ENCODE results near the gene TPSD1.
A peak's percentile ranks its signal among the peaks of the same experiment; 100 is the strongest.
"Not testable (repeated sequence)": the region's sequence is repeated elsewhere in the genome, so short reads cannot be mapped to it uniquely, and the experiment has no call there.

Gene TPSD1

GRCh38 chr16:1236659-1237058 is 19.2 kb upstream of the TPSD1 start:
- H3K9me3 ChIP-seq; DNase-seq; H3K4me1 ChIP-seq; H3K27me3 ChIP-seq; H3K4me3 ChIP-seq (ENCODE audit: low read depth, low read length); H3K36me3 ChIP-seq: not testable (repeated sequence)

DNA sequence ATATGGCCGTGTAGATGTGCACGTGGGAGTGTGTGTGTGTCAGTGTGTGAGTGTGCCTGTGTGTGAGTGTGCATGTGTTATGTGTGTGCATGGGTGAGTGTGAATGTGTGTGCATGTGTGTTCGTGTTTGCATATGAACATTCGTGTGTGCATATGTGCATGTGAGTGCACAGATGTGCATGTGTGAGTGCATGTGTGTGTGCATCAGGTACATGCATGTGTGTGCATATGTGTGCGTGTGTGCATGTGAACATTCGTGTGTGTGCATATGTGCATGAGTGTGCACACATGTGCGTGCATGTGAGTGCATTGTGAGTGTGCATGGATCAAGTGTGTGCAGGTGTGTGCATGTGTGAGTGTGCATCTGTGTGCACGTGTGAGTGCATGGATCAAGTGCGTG is 17.9 kb upstream of the TPSD1 start:
- TF ChIP-seq CTCF (IDR thresholded peaks at IDR 0.05; ENCODE audit: low read depth, low read length), result no peak
- no peak overlapping the region for H3K4me3 ChIP-seq (ENCODE audit: low read depth, low read length)
- peaks cover 5% of the 10 kb centered on the region; the same call in 1 of the 2 replicates for H3K27me3 ChIP-seq
- H3K4me1 ChIP-seq, result no peaks in the 10 kb centered on the region; the same call in 1 of the 2 replicates
- H3K9me3 ChIP-seq, result no peaks in the 10 kb centered on the region; the same call in 1 of the 2 replicates
- H3K36me3 ChIP-seq, result no peaks in the 10 kb centered on the region
- DNase-seq, result no peak

- not testable (repeated sequence) for H3K27me3 ChIP-seq, H3K36me3 ChIP-seq
Measured at GRCh38 chr16:1238909-1239308, 17.0 kb upstream of the TPSD1 start.

GRCh38 chr16:1239575-1239974 is 16.3 kb upstream of the TPSD1 start:
- H3K9me3 ChIP-seq, result not testable (repeated sequence)

More at GRCh38 chr16:1238909-1239308, 17.0 kb upstream of the TPSD1 start:
- not testable (repeated sequence) for H3K4me1 ChIP-seq; H3K4me3 ChIP-seq (ENCODE audit: low read depth, low read length); H3K9me3 ChIP-seq
- peak; percentile 55 for DNase-seq

DNA sequence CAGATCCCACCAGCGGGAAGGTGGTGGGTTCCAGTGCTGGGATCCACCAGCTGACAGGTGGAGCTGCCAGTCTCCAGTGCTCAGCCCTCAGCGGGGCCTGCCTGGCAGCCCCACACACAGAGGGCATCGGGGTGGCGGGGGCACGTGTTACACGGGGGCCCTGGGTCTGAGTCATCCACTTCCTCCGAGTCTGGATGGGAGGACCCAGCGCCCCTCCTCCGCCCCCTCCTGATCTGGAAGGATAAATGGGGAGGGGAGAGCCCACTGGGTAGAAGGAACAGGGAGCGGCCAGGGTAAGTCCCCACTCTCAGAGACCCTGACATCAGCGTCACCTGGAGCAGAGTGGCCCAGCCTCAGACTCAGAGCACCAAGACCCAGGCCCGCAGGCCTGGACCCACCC is 15.4 kb upstream of the TPSD1 start, which contains the start of gene TPSAB1:
TSS of gene TPSAB1 (plus strand) at position 270 of the 400 bp plus-strand sequence. CDS start 234 bp downstream, outside the sequence.
- H3K4me1 ChIP-seq; H3K9me3 ChIP-seq; DNase-seq; H3K4me3 ChIP-seq (ENCODE audit: low read depth, low read length); H3K36me3 ChIP-seq: not testable (repeated sequence)
- peaks cover 12% of the 10 kb centered on the region for H3K27me3 ChIP-seq

More at GRCh38 chr16:1239575-1239974, 16.3 kb upstream of the TPSD1 start:
- H3K36me3 ChIP-seq; DNase-seq; H3K4me1 ChIP-seq; H3K4me3 ChIP-seq (ENCODE audit: low read depth, low read length); H3K27me3 ChIP-seq: not testable (repeated sequence)

- DNase-seq; H3K4me1 ChIP-seq; H3K4me3 ChIP-seq (ENCODE audit: low read depth, low read length); H3K36me3 ChIP-seq; H3K9me3 ChIP-seq: not testable (repeated sequence)
- peaks cover 19% of the 10 kb centered on the region for H3K27me3 ChIP-seq
Measured at GRCh38 chr16:1241081-1241480, 14.8 kb upstream of the TPSD1 start.

- DNase-seq; H3K9me3 ChIP-seq; H3K4me3 ChIP-seq (ENCODE audit: low read depth, low read length); H3K4me1 ChIP-seq; H3K36me3 ChIP-seq: not testable (repeated sequence)
- H3K27me3 ChIP-seq, result peaks cover 32% of the 10 kb centered on the region
Measured at GRCh38 chr16:1243363-1243762, 12.5 kb upstream of the TPSD1 start.

DNA sequence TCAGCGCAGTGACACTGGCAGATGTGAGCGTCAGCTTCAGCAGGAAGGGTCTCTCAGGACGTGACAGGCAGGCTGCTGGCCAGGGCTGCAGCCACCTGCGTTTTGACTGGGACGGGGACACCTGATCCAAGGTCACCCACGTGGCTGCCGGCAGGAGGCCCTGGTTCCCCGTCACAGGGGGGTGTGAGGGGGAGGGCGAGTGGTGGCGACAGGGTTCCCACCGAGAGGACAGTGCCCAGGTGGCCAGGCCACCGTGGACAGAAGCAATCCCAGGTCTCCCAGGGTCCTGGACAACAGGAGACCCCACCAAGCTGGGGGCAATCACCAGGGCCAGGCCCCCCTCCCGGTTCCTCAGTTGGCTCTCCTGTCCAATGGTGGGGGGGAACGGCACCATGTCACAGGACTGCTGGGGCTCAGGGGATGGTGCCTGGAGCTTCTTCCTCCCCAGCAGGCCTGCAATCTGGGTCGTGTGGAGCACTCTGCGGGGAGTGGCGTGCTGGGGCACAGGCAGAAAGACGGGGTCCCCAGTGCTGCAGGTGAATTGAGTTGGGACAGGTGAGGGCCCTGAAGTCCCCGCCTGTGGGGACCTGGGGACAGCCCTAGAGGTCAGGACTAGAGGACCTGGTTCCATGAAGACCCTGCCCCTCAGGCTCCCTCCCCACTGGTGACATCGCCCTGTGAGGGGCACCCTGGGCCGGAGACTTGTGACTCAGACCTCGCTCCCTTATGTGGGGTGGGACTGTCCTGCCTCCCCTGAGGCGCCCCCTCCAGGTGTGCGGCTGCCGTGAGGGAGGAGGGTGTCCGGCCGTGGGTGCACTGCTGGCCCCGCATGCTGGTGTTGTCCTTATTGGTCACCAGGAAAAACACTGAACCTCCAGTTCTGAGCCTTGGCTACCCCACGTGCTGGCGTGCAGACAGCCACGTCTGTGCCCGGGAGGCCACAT is 11.7 kb upstream of the TPSD1 start:
- not testable (repeated sequence) for H3K4me1 ChIP-seq; H3K9me3 ChIP-seq; DNase-seq; H3K4me3 ChIP-seq (ENCODE audit: low read depth, low read length); H3K36me3 ChIP-seq
- H3K27me3 ChIP-seq, result peaks cover 32% of the 10 kb centered on the region

- DNase-seq, result no peak
- no peaks in the 10 kb centered on the region for H3K4me1 ChIP-seq
- no peak for TF ChIP-seq CTCF (IDR thresholded peaks at IDR 0.05; ENCODE audit: low read depth, low read length)
- H3K4me3 ChIP-seq (ENCODE audit: low read depth, low read length), result no peak overlapping the region
- no peaks in the 10 kb centered on the region for H3K36me3 ChIP-seq
- H3K9me3 ChIP-seq, result no peaks in the 10 kb centered on the region
- peaks cover 32% of the 10 kb centered on the region for H3K27me3 ChIP-seq
Measured at GRCh38 chr16:1244881-1245280, 11.0 kb upstream of the TPSD1 start.
